Left hindlimb (tissue), 1 donor: ENCODE measurements around the gene KCNQ2.
"Not testable (repeated sequence)": the region's sequence is repeated elsewhere in the genome, so short reads cannot be mapped to it uniquely, and the experiment has no call there.

Experiments
- DNase-seq: peaks from one replicate; pipeline ENCODE4 v3.0.0-alpha.2; 2018

KCNQ2 gene

GRCh38 chr20:63471981-63472831 lies at the start of gene KCNQ2:
KCNQ2 (minus strand) TSS chr20:63472655; CDS start chr20:63472463, 192 bp downstream.
- DNase-seq = no peak

GRCh38 chr20:63521602-63522001 lies 49.1 kb upstream of the KCNQ2 start:
- no peak for DNase-seq

GRCh38 chr20:63520934-63521601 lies 48.6 kb upstream of the KCNQ2 start:
- peak; percentile 84 for DNase-seq

GRCh38 chr20:63520504-63520933 lies 48.1 kb upstream of the KCNQ2 start, which contains the start of gene PPDPF:
PPDPF (plus strand) TSS chr20:63520765; CDS start chr20:63521309, 544 bp downstream.
- DNase-seq = peak; percentile 91

GRCh38 chr20:63519668-63520503 lies 47.4 kb upstream of the KCNQ2 start:
- no peak for DNase-seq

GRCh38 chr20:63518946-63519667 lies 46.7 kb upstream of the KCNQ2 start:
- no peak for DNase-seq

GRCh38 chr20:63518351-63518861 lies 46.0 kb upstream of the KCNQ2 start:
- no peak for DNase-seq

GRCh38 chr20:63517376-63518309 lies 45.2 kb upstream of the KCNQ2 start:
- DNase-seq = peak; percentile 46

GRCh38 chr20:63514520-63514919 lies 42.1 kb upstream of the KCNQ2 start:
- not testable (repeated sequence) for DNase-seq

GRCh38 chr20:63513207-63513606 lies 40.8 kb upstream of the KCNQ2 start:
- DNase-seq = no peak

GRCh38 chr20:63509088-63509564 lies 36.7 kb upstream of the KCNQ2 start:
- DNase-seq = no peak

- DNase-seq = no peak
Observed at GRCh38 chr20:63508072-63508768, 35.8 kb upstream of the KCNQ2 start.

- no peak for DNase-seq
Observed at GRCh38 chr20:63507083-63507743, 34.8 kb upstream of the KCNQ2 start.

- DNase-seq = no peak
Observed at GRCh38 chr20:63505723-63506122, 33.3 kb upstream of the KCNQ2 start.

- DNase-seq = no peak
Observed at GRCh38 chr20:63505281-63505680, 32.8 kb upstream of the KCNQ2 start.

GRCh38 chr20:63504642-63505041 lies 32.2 kb upstream of the KCNQ2 start:
- DNase-seq = no peak

GRCh38 chr20:63503524-63503923 lies 31.1 kb upstream of the KCNQ2 start:
- DNase-seq = no peak

- DNase-seq = no peak
Observed at GRCh38 chr20:63502671-63503172, 30.3 kb upstream of the KCNQ2 start.
